Activated CD4-positive, CD25-positive, alpha-beta regulatory T cell treated with anti-CD3 and anti-CD28 coated beads, Interleukin-2, amount 50 U/mL, for 16 hours (primary cell): Measurements from ENCODE around the gene WNK2.

Source experiments
- DNase-seq: peaks from one replicate; pipeline ENCODE4 v3.0.0-alpha.2; 2020; ENCODE audit warnings: low read depth, low spot score

Gene WNK2

GRCh38 chr9:93292664-93293328, 108.9 kb downstream of the WNK2 start:
- no peak for DNase-seq

- DNase-seq = no peak
These were observed 110.1 kb downstream of the WNK2 start for GRCh38 chr9:93294011-93294410.

- no peak for DNase-seq
These were observed 111.1 kb downstream of the WNK2 start for GRCh38 chr9:93295031-93295430.

- no peak for DNase-seq
These were observed 111.6 kb downstream of the WNK2 start for GRCh38 chr9:93295456-93296076.

- DNase-seq = no peak
These were observed 113.0 kb downstream of the WNK2 start for GRCh38 chr9:93296889-93297480.

- no peak for DNase-seq
These were observed 113.9 kb downstream of the WNK2 start for GRCh38 chr9:93297659-93298497.

- no peak for DNase-seq
These were observed 114.8 kb downstream of the WNK2 start for GRCh38 chr9:93298498-93299417.

GRCh38 chr9:93299418-93300174, 115.7 kb downstream of the WNK2 start:
- no peak for DNase-seq

GRCh38 chr9:93300175-93300572, 116.2 kb downstream of the WNK2 start:
- no peak for DNase-seq

GRCh38 chr9:93300585-93301081, 116.7 kb downstream of the WNK2 start:
- DNase-seq = no peak

- DNase-seq = no peak
These were observed 117.4 kb downstream of the WNK2 start for GRCh38 chr9:93301291-93301811.

- no peak for DNase-seq
These were observed 118.1 kb downstream of the WNK2 start for GRCh38 chr9:93301911-93302541.

GRCh38 chr9:93302586-93303257, 118.8 kb downstream of the WNK2 start:
- DNase-seq = peak; percentile 38

- DNase-seq = no peak
These were observed 119.4 kb downstream of the WNK2 start for GRCh38 chr9:93303258-93303771.

GRCh38 chr9:93303806-93304573, 120.1 kb downstream of the WNK2 start:
- no peak for DNase-seq

- no peak for DNase-seq
These were observed 120.9 kb downstream of the WNK2 start for GRCh38 chr9:93304574-93305496.

- no peak for DNase-seq
These were observed 121.6 kb downstream of the WNK2 start for GRCh38 chr9:93305497-93306020.
